HG03378 (cell line): Measurements from ENCODE around the gene AGBL4.

ENCODE experiments used
- ATAC-seq: cut with Tn5 transposase; IDR thresholded peaks from one replicate; pipeline ENCODE4 v1.9.1; 2021; ENCODE audit warnings: mild to moderate bottlenecking, moderate library complexity; ENCODE audit not compliant: unreplicated experiment

Gene AGBL4

DNA sequence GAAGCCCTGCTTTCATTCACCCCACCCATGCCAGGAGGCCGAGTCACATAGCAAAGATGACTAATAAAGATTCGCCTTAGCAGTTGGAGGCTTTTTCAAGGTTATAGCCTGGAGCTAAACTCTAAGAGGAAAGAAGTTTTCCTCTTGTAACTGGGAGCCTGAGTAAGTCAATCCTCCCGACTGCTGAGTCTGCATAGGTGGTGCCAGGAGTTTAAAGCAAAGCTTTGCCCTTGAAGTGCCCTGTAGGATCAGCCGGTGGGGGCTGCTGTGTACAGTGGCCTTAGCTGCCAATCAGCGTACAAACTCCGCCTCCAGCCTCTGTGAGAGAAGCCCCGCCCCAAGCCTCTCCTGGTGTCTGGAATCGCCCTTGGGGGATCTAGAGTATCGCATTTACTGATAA lies 1404.2 kb downstream of the AGBL4 start:
- no peak for ATAC-seq

DNA sequence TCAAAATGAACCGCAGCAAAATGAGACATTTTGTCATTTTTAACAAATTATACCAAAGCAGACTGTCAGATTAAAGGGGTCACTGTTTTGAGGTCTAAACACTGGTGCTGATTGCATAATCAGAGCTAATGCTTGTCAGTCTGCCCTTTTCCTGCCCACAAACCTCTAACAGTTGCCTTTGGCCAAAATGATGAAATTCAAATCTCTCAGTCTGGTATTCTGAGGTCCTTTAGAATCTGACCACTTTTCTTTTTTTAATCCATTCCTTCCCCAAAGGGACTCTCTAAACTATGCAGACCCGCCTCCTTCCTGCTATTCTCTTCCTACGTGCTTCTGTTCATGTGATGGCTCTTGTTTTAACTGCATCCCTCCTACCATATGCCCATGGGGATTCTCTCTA lies 1406.5 kb downstream of the AGBL4 start:
- ATAC-seq, result no peak

DNA sequence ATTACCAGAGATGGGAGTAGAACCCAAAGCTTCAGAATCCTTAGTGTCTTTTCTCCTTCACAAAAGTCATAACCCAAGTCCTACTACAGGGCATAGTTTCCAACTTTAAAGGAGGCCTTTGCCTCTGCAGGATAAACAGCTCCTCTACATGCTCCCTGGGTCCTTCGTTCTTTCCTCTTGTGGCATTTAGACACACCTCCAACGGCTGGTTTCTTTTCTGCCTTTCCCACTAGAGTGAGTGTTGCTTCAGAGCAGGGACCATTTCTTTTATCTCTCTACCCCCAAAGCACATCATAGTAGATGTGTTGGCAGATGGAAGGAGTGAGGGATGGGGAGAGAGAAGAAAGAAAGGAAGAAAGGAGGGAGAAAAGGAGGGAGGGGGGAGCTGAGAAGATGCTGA lies 1407.0 kb downstream of the AGBL4 start:
- ATAC-seq, result no peak

DNA sequence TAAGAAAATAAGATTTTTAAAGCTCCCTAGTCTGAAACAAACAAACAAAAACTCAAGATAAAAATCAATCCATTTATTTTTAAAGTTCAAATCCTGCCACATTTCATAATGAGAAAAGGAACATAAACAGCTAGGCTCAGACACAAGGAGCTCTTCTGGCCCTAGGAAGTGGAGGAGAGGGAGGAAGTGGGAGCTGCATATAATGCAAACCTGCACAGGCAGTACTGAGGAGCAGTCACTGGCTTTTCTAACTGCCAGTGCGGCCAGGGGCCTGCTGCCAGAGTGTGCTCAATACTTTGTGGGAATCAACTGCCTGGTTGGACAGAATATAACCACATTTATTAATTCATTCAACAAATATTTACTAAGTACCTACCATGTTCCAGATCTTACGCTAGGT lies 1411.9 kb downstream of the AGBL4 start:
- ATAC-seq, result no peak

DNA sequence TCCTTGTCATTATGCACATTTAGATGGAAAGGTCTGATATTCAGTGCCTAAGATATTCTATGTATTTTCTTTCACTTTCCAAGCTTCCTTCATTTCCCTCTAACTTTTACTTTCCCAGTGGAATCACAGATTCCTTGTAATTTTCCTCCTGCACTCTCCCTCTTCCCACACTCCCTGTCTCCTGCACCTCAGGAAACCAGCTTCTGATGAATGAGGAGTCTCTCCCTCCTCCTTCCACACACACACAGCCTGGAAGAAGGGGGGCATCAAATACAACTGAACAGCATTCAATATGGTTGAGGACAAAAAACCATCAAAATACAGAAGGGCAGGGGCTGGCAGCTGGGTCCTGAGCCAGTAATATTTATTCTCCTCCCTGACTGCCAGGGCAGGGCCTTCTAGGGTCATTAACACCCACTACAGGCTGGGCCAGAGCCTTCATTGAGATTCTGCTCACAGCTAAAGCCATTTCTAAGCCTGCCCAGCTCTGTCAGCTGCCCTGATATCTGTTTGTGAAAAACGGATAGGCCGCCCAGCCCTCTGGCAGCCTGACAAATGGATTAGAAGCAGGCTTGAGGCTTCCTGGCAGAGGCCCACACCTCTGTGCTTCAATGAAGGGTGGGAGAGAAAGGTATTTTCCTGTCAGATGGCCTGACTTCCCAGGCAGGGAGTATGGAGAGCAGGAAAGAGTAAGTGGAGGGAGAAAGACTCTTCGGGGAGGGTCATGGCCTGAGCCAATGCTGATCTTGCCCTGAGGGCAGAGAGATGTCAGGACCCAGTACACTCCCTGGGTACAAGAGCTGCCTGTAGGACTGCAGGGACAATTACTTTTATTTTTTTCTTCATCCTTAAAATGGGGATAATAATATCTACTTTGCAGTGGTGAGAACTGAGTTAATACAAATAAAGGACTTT lies 1412.9 kb downstream of the AGBL4 start:
- no peak for ATAC-seq

DNA sequence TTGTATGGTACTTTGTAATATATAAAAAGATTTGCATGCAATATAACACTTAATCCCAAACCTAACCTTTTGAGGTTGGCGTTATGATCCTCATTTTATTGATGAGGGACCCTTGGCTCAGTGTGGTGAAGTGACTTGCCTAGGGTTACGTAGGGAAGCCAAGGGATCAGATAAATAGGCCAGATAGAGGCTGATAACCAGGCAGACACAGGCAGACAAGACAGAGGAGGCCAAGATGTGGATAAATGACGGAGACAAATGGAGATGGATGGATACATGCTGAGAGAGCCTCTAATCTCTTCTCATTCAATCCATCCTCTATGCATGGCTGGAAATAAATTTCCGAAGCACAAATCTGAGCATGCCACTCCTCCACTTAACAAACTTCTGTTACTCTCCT lies 1414.9 kb downstream of the AGBL4 start:
- no peak for ATAC-seq

DNA sequence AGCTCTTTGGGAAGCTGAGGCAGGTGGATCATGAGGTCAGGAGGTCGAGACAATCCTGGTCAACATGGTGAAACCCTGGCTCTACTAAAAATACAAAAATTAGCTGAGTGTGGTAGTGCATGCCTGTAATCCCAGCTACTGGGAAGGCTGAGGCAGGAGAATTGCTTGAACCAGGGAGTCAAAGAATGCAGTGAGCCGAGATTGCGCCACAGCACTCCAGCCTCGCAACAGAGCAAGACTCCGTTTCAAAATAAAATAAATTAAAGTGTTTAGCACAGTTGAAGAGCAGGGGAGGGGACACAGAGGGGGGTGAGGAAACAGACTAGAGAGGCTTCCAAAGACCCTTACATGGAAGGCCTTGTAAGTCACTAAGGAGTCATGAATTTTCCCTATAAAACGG lies 1420.5 kb downstream of the AGBL4 start:
- ATAC-seq, result no peak

DNA sequence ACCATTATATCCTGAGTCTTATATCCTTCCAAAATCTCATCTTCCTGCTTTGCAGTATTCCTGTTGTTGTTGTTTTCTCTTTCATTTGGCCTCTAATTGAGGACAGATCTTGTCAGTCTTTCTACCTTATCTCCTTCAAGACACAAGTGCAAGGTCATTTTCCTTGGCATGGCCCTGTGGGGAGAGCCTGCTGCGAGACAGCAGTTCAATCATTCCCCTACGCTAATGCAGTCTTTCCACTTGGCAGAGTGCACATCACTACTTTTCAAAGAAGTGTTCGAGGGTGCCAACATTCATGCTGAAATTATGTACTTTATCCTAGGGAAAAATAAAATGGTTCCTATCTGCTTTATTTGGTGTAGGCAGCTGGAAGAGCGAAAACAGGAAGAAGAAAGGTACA lies 1421.4 kb downstream of the AGBL4 start:
- no peak for ATAC-seq

DNA sequence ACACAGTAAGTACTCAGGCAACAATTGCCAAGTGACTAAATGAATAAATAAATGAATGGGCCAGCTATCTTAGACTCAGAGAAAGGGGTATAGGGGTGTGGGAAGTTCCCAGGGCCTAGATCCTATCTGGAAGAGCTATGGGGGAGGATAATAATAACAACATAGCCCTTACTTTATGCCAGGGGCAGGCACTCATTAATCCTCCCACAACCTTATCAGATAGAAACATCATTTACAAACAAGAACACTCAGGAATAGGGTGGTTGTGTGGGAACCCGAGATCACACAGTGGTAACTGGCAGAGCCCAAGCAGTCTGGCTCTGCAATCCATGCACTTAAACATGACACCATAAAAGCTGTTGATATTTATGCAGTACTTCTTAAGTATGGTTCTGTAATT lies 1423.6 kb downstream of the AGBL4 start:
- ATAC-seq, result no peak

DNA sequence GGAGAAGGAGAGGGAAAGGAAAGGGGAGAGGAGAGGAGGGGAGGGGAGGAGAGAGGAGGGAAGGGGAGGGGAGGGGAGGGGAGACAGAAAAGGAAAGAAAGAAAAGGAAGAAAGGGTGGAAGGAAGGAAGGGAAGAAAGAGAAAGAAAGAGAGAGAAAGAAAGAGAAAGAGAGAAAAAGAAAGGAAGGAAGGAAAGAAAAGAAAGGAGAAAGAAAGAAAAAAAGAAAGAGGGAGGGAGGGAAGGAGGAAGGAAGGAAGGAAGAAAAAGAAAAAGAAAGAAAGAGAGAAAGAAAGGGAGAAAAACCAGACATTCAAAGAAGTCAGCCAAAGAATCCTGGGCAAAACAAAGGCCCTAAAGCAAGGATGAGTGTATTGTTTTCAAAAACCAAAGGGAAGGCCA lies 1426.1 kb downstream of the AGBL4 start:
- ATAC-seq, result no peak

DNA sequence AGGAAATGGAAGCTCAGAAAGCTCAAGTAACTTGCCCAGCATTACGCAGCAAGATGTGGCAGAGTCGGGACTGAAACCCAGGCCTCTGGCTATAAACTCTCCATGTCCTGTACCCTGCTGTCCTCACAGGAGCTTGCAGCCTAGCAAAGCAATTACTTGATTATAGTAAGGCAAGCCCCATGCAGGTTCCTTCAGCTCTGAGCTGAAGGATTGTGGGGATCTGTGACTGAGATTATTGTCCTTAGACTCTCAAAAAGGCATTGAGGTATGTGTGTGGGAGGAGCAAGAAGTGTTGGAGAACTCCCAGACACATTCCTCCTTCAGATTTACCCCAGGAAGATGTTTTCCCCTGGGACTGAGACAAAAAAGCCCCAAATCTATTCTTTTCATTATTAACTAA lies 1427.7 kb downstream of the AGBL4 start:
- ATAC-seq, result no peak

DNA sequence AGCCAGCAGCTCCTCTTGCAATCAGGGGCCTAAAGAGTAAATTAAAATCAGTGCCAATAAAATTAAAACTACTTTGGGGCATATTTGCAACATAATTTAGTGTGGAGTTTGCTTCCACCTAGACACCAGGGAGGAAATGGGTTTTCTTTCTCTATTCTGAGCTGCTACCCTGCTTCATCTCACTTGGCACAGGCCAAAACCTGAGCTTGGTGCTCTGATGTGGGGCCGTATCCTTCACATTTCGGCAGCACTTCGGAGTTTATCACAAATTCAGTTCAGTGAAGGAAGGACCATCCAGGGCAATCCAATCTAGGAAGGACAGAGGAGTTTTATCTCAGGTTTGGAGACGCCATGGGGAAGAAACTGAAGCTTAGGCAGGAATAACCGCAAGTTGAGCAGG lies 1428.1 kb downstream of the AGBL4 start:
- no peak for ATAC-seq

DNA sequence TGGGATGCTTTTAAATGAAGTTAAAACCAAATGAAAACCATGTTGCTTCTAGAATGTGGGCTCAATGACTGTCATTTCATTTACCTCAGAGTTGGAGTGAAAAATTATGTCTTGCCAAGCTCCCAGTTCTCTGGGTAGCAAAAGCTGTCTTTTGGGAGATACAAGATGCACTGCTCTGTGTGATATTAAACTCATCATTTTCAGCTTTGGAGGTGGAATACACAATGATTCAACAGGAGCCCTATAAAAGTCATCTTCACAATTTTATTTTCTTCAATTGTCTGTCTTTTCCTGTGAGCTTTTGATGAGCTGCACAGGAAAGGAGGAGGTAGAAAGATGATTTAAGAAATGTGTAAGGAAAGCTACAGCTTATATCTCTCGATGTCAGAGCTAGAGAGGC lies 1431.4 kb downstream of the AGBL4 start:
- no peak for ATAC-seq

DNA sequence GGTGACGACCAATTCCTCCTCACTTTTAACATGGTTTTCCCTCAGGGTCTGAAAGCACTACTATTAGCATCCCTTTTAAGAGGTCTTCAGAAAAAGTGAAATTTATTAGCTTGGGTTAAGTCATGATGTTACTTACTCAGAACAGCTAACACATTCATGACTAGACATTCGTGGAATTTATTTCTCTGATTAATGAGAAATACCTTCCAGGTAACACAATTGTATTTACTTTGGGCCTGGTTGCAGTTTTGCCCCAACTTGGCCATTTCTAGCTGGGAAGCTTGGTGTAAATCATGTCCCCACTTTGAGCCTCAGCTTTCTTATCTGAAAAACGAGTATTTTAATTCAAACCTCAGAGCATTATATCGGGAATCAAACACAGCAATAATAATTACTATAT lies 1432.6 kb downstream of the AGBL4 start:
- ATAC-seq, result no peak

DNA sequence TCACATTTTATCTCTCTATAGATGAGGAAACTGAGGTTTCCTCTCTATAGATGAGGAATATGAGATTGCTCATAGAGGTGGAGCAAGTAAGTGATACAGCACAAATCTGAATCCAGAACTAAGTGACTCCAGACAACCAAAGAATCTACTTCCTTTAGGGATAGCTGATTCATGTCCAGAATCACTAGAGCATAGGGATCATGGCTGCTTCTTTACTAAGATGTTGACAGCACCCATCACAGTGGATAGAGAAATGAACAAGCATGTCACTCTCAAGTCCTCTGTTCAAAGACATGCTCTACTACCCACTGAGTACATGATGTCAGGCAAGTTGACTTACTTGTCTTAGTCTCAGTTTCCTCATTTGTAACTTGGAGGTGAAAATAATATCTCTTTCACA lies 1435.7 kb downstream of the AGBL4 start:
- ATAC-seq, result no peak

DNA sequence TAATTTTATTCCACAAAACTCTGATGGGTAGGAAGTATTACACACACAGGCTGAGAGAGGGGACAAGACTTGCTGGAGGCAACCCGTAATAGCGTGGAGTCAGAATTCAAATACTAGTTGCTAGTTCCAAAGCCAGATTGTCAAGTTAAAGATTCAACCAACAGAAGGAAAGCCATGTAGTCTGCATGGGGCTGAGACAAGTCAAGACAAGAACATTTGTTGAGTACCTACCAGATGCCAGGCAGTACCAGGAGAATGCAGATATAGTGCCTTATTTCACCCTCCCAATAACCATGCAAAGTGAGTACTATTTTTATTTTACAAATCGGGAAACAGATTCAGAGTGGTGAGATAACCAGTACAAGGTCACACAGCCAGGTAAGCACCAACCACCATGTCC lies 1441.3 kb downstream of the AGBL4 start:
- no peak for ATAC-seq

DNA sequence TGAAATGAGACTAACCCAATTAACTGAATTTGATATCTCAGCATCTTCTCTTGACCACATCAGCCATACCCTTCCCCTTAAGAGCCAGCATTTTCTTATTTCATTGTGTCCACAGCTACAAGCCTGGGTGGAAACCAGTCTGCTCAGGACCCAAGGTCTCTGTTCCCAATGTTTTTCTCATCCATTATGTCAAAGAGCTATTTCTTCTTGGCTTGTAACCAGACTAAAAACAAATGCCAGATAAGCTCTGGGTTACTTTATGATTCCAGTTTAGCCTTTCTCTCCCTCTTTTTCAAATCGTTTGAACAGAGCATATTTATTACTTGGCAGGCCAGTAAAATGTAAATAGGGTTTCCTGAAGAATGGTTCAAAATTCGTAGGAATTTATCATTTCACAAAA lies 1442.5 kb downstream of the AGBL4 start:
- ATAC-seq, result no peak

DNA sequence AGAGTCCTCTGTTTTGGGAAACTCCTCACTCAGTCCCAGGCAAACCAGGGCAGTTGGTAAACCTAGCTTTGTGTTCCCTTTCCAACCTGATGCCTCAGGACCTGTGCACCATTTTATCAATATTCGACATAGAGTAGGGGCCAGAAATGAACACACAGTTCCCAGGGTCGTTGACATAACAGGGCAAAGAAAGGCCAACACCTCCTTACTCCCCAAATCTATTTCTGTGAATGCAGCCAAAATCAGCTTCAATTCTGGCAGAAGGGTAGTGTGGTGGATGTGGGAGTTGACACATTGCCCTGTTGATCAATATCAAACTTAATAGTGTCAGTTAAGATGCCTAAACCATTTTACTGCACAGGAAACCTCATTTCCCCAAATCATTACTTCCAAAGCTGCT lies 1447.2 kb downstream of the AGBL4 start:
- no peak for ATAC-seq

DNA sequence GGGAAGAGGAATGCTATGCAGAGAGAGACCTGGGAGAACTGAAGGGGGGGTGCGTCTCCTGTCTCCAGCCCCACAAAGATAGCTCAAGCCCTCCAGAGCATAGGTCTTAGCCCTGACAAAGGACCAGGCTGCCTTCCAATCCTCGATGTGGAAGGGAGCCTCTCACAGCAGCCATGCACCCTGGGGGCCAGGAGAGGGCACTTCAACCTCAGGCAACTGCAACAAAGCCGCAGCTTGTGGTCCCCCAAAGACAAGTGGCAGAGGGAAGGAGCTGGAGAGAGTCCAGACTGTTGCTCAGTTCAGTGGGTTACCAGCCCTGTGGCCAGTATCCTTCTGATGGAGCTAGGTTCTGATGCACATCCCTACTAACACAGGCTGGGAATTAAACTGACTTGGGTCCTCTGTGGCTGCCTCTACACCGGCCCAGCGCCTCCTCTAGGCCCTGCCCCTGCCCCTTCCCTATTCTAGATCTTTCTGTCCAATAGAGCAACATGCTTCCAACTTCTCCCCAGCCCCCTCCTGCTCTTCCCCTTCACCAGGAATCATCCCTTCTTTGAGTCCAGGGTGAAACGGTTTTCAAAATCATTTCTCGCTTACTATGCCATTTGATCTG lies 1451.0 kb downstream of the AGBL4 start:
- ATAC-seq, result peak; percentile 79

DNA sequence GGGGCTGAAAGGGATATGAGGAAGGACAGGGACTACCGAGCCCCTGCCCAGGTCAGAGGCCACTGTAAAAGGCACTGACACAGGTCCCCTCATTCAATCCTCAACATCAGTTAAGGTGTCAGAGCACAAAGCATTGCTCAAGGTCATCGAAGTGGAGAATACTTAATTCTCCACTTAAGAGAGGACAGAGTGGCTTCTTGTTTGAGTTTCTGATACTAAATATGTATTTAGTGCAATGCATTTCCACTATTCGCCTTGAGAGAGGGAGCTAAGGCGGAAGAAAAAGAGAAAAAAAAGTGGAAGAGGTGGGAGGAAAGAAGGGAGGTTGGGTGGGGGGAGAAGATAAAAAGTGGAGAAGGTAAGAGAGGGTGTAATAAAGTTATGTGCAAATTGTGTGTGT lies 1451.6 kb downstream of the AGBL4 start:
- ATAC-seq, result no peak

DNA sequence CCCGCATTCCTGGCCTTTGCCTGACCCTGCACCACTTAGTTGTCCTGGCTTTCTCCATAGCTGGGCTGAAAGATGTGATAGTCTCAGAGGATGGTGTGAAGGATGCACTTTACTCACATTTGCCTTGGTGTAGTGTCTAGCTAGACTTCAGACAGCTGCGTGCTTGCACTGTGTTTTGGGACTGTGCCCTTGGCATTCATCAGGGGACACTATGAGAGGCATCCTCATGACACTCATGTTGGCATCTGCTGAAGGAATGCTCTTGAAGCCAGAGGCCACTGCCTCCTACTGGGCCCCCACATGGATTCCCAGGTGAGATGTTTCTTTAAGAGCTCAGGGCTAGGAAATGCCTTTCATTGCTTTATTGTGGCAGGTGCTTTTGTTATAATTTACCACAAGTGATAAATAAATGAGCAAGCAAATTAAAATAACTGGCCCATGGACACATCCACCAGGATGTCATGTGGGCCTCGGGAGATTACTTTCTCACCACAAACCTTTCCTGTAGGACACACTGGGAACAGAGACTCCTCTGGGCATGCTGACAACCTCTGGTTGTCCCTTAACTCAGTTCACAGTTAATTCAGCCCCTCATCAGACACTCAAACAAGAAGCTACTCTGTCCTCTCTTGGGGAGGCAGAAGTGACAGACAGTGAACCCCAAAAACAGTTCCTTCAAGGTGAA lies 1452.3 kb downstream of the AGBL4 start:
- ATAC-seq, result no peak

DNA sequence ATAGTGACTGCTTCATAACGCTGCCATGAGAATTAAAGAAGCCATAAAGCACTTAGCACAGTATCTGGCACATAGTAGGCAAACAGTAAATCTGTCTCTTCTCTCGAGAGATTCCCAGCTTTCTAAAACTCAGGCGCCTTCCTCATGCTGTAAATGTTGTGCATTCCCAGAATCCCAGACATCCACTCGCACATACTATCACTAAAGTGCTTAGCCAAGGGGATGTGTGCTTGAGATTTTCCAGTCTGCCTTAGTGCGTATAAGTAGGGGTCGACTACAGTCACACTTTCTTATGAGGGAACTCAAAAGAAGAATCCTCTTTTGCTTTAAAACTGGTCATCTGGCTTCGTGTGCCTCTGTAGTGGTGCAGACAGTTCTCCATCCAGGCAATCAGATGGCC lies 1453.2 kb downstream of the AGBL4 start:
- no peak for ATAC-seq
